ENCODE results near the gene DLK1.

DLK1 gene

DNA sequence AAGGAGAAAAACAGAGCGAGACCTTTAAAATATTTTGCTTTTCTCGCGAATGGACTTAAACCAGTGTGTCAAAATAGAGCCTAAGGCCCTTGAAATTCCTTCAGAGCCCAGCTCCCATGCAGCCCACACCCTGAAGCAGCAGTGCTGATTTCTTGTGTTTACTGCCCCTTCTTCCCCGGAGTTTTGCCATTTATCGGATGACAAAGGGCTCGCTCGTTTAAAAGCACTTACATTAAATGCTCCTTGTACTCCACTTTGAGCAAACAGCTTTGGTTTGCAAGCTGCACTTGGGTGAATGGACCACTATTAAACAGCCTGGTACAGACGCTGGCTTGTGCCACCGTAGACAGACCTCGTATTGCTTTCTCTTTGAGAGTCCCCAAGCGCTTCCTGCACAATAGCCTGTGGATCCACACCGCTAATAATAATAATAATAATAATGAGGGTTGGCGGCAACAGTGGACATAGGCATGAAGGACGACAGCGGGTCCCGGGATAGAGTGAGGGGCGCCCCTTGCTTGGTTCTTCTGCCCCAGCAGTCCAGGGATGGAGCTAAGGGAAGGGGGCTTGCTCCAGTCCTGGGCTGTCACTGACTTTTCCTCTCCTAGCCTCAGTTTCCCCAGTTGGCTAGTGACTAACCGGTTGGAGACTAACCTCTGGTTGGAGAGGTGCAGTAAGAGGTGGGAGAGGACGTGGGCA lies 6.6 kb downstream of the DLK1 start:
- no peak for DNase-seq (ENCODE audit: low spot score)

DNA sequence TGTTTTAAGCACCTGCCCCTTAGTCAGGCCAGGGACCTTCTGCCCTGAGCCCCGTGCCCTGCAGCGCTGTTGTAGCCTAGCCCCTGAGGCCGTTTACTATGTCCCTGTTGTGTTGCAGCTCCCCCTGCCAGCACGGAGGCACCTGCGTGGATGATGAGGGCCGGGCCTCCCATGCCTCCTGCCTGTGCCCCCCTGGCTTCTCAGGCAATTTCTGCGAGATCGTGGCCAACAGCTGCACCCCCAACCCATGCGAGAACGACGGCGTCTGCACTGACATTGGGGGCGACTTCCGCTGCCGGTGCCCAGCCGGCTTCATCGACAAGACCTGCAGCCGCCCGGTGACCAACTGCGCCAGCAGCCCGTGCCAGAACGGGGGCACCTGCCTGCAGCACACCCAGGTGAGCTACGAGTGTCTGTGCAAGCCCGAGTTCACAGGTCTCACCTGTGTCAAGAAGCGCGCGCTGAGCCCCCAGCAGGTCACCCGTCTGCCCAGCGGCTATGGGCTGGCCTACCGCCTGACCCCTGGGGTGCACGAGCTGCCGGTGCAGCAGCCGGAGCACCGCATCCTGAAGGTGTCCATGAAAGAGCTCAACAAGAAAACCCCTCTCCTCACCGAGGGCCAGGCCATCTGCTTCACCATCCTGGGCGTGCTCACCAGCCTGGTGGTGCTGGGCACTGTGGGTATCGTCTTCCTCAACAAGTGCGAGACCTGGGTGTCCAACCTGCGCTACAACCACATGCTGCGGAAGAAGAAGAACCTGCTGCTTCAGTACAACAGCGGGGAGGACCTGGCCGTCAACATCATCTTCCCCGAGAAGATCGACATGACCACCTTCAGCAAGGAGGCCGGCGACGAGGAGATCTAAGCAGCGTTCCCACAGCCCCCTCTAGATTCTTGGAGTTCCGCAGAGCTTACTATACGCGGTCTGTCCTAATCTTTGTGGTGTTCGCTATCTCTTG lies 7.6 kb downstream of the DLK1 start:
- no peak for DNase-seq (ENCODE audit: low spot score)

DNA sequence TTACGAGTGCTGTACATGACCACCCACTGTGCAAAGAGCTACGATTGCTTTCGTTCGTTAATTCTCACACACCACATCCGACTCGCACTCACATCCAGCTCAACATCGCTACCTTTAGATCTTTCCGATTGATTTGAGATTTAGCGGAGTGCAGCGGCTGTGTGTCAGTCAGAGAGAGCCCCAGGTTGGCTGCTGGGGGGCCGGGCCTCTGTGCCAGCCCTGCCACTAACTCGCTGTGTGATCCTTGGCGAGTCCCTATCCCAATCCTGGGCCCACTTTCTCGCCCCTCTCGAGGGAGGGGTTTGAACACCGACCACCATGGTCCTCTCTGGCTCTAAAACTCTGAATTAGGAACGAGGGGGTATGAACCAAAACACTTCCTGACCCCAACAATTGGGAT lies 8.6 kb downstream of the DLK1 start:
- no peak for DNase-seq (ENCODE audit: low spot score)

DNA sequence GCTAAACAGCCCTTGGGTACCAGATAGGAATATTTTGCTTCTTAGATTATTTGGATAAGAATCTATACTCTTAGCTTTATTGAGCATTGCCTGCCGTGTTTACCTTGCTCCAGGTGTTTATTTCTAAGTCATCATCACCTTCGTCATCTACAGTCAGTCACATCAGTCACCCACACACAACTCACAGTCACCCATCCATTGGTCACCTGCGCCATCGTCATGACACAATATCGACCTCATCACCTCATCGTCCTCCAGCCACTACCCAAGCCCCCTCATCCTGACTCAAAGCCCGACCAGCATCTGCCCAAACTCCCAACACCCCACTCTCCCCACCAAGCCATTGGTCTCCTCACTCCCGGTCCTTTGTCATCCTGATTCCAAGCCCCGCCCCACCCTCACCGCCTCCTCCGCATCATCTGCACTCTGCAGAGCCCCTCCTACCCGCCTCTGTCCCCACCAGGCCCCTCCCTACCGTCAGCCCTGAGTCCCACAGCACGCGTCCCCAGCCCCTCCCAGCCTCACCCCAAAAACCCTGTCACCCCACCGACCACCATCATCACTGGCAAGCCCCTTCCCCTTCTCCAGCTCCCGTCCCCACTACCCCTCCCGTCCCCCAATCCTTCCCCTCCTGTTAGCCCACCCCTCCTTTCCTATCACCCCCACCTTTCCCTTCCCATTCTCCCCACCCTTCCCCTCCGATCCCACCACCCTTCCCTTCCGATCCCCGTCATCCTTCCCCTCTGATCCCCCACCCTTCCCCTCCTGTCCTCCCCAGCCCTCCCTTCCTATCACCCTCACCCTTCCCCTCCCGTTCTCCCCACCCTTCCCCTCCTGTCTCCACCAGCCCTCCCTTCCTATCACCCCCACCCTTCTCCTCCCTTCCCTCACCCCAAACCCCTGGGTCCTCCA lies 9.8 kb downstream of the DLK1 start:
- DNase-seq (ENCODE audit: low spot score), result no peak

DNA sequence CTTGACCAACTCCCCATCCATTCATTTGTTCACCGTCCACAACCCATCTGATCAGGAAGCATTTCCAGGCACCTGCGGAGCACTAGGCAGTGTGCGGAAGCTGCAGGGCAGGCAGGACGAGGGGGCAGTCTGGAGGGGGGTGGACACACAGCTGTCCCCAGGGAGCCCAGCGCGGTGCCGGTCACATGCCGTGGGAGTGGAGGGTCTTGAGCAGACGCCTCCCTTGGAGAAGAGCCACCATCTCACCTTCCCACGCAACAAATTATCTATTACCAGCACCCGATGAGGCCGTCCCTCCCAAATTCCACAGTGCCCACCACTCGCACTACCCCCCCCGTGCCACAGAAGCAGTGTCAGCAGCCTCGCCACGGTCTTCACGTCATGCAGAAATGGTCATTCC lies 10.8 kb downstream of the DLK1 start:
- DNase-seq (ENCODE audit: low spot score), result no peak

DNA sequence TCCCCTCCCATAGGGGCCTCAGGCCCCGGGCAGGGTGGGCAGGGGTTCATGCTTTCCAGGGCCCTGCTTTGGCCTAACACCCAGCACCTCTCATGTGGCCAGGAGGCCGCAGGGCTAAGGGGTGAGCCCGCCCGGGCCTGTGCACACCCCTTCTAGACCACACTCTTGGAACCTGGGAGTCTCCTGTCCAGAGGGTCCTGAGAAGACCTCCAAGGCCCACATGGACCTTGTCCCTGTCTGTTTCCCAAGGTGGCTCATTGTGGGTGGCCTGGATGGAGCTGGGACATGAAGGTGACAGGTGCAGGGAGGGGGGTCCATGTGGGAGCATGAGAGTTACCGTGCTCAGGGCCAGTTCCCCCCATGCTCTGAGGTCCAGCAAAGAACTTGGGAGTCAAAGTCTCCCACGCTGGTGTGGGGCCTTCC lies 11.6 kb downstream of the DLK1 start:
- no peak for DNase-seq (ENCODE audit: low spot score)

DNA sequence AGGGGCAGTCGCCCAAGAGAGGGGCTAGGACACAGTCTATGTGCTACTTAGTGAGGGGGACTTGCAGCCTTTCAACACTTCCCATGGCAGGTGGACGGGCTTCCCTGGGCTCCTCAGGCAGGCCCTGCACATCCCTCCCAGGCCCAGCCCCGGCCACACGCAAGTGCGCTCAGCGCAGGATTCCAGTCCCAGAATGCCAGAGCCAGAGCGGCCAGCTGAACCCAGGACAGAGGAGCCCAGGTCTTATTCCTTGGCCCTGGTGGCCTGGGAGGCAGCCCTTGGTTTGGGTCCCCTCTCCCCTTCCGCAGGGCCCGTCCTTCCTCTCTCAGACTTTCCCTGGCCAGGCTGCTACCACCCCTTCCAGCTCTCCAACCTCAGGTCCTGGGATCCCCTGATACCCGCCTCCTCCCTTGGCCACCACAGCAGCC lies 12.0 kb downstream of the DLK1 start:
- no peak for DNase-seq (ENCODE audit: low spot score)

DNA sequence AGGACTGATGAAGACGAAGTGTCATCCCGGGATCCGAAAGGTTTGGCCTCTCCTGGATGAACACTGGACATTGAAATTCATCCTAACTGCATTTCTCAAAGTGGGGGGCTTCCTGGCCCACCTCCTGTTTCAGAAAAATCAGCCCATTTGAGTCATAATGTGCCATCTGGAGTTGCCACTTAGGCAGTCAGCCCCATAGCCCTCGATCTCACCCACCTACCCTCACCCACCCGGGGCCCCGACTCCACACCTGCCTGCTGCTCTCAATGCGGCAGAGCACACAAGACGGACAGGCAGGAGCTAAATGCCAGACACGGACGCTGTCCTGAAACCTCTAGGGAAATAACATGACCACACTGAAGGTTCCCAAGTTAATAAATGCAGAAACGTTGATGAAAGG lies 12.6 kb downstream of the DLK1 start:
- no peak for DNase-seq (ENCODE audit: low spot score)

DNA sequence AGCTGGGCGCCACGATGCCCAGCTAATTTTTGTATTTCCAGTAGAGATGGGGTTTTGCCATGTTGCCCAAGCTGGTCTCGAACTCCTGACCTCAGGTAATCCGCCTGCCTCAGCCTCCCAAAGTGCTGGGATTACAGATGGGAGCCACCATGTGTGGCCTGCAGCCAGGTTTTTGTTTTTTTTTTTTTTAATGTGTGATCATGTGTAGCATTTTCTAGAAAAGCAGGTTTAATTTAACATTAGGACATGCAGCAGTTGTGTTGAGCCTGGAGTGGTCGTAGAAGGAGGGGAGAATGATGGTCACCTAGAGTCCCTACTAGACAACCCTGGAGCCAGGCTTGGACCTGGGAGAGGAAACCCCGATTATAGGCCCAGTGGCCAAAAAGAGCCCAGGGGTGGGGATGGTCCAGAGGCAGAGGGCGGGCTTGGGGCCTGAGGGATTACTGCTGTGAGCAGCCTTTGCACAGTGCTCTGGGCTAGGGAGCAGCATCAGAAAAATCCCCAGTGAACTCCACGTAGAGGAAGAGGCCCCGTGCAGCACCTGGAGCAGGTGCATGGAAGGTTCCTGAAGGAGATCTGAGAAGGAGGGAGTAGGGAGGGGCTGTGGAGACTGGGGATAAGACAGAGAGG lies 13.6 kb downstream of the DLK1 start:
- no peak for DNase-seq (ENCODE audit: low spot score)

DNA sequence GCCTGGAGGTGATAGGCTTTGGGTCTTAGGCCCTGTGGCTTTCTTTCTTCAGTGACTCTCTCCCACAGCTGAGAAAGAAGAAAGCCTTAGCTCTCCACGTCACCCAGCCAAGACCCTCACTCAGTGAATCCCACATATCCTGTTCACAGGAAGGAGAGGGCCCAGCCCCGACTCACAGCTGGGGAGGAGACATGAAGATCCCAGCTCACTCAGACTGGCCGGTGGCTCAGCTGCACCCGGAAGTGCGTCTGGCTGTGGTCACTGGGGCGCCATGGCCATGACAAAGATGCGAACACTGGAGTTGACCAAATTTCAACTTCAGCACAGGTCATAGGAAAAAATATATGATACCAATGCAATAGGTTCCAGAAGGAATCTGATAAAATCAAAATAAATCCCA lies 14.2 kb downstream of the DLK1 start:
- no peak for DNase-seq (ENCODE audit: low spot score)

DNA sequence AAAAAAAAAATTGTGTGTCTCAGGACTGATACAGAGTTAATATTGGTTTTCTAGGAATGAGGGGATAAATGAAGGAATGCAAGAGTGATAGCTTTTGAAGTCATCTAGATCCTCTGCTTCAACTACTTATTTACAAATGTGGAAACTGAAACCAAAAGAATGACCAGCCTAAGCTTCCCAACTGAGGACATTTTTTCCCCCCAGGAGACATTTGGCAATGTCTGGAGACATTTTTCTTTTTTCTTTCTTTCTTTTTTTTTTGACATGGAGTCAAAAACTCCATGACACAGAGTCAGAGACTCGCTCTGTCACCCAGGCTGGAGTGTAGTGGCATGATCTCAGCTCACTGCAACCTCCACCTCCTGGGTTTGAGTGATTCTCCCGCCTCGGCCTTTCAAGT lies 15.3 kb downstream of the DLK1 start:
- no peak for DNase-seq (ENCODE audit: low spot score)

DNA sequence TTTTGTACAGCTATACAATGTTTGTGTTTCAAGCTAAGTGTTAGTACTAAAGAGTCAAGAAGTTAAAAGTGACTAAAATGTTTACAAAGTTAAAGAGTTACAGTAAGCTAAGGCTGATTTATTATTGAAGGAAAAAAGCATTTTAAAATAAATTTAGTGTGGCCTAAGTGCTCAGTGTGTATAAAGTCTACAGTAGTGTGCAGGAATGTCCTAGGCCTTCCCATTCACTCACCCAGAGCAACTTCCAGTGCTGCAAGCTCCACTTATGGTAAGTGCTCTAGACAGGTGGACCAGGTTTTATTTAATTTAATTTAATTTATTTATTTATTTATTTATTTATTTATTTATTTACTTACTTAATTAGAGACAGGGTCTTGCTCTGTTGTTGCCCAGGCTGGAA lies 19.6 kb downstream of the DLK1 start:
- DNase-seq (ENCODE audit: low spot score), result no peak

DNA sequence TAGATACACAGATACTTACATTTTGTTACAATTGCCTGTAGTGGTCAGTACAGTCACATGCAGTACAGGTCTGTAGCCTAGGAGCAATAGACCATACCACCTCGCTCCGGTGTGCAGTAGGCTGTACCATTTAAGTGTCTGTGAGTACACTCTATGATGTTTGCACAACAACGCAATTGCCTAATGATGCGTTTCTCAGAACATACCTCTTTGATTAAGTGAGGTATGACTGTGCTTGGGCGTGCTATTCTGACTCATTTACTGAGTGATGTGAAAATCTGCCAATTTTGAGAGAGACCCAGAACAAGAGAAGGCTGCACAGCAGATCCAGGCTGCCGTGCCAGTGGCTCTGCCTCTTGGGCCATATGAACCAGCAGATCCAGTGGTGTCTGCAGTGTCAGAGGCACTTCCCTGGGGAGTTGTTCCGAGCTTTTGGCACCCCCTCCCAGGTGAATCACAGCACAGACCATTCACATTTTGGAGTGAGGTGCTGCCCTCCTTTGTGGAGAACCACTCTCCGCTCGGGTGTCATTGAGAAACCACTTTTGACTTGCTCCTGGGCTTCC lies 20.4 kb downstream of the DLK1 start:
- no peak for DNase-seq (ENCODE audit: low spot score)

DNA sequence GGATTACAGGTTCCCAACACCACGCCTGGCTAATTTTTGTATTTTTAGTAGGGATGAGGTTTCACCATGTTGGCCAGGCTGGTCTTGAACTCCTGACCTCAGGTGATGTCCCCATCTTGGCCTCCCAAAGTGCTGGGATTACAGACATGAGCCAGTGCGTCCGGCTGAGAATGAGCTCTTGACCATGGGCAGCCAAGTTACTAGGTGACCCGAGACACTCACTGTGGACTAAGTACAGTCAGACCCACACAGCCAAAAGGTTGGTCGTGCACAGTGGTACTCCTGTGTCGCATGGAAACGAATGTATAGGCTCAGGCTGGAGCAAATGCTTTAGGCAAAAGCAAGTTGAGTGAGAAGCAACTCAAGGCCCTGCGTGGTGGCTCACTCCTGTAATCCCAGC lies 21.0 kb downstream of the DLK1 start:
- no peak for DNase-seq (ENCODE audit: low spot score)

DNA sequence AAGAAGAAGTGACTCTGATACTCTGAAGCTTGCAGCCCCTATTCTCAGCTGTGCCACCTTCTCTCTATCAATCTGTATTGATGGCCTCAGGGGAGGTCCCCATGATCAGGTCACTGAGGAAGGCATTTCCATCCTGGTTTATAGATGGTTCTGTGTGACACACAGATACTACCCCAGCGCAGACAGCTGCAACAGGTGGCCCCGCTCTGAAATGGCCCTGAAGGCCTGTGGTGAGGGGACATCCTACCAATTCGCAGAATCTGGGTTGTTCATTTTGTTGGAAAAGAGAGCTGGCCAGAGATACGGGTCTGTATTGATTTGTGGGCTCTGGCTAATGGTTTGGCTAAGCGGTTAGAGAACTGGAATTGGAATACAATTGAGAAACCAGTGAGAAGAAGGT lies 21.7 kb downstream of the DLK1 start:
- no peak for DNase-seq (ENCODE audit: low spot score)

DNA sequence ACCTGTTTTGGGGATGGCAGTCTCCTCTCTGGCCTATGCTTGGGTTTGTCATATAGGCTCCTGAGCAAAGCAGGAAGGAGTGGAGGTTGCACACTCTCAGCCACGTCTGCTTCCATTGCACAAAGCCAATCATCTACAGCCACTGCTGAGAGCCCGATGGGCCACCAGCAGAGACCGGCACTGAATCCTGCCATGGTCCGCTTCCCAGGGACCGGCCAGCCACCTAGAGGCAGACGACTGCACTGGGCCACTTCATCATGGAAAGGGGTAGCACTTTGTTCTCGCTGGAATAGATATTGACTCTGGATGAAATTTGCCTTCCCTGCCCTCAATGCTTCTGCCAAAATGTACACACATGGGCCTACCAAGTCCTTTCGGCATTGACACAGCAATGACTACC lies 22.3 kb downstream of the DLK1 start:
- no peak for DNase-seq (ENCODE audit: low spot score)

DNA sequence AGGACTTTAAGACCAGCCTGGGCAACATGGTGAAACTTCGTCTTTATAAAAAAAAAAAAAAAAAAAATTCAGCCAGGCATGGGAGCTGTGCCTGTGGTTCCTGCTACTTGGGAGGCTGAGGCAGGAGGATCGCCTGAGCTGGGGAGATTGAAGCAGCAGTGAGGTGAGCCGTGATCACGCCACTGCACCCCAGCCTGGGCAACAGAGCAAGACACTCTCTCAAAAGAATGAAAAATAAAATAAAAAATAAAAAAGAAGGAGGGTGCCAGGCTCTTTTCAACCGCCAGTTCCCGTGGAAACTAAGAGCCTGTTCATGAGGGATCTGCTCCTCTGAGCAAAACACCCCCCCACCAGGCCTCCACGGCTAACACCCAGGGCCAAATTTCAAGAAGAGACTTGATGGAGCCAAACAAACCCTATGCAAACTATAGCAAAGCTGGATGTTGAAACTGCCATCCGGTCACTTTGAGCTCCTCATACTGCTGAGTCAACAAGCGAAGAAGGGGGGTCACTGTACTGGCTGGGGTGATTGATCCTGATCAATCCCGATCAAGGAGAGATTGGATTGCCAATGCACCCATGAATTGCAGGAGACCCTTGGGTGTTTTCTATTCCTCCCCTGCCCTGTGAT lies 23.4 kb downstream of the DLK1 start:
- no peak for DNase-seq (ENCODE audit: low spot score)

DNA sequence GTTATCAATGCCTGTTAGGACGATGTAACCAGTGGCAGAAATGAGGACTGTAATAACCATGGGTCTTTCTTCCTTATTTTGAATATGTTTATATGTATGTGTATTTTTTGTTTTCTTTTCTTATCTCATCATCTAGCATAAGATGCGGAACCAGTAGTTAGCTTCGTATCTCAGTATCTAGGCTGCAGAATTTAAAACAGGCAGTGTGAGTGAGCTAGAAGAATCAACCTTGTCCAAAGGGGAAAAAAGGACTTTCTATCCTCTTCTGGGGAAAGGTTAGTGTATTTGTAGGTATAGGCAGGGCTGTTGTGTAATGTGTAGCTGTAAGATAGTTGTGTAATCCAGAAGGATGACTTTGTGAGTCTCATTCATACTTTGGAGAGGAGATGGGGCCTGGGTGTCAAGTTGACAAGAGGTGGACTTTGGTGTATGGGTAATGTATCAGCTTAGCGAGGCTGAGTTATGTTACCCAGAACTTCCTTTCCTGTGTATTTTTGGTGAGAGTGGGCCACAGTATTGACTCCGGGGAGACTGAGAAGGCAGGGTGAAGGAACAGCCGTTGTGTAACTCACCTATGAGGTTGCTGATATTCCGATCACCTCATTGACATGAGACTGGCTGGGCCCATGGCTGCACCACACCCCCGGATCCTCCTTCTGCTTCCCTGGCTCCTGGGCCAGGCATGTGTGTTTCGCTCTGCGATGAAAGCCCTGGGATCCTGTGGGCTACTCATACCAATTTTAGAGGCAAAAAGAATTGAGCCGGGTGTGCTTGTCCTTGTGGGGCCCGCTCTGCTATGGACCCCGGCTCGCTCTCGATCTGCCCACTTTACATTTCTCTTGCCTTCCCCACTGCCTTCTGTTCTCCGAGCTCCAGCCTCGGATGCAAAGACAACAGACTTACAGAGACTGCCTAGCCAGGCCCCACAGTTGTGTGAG lies 24.3 kb downstream of the DLK1 start:
- no peak for DNase-seq (ENCODE audit: low spot score)

DNA sequence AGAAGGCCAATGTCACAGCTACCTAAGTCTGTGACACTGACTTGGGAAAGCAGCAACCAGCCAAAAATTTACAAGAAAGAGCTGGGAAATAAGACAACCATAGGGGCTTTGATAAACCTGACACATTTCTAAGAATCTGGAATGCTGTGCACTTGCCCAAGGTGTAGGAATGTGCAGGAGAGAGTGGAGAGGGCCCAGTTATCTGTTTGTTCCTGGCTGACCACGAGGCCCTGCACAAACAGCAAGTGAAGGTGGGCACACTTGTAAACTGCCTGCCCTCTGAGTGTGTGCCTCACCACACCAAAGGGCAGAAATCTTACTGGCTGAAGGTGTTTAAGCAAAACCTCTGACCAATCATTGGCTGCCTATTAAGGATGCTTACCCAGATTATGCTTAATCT lies 27.3 kb downstream of the DLK1 start:
- no peak for DNase-seq (ENCODE audit: low spot score)

DNA sequence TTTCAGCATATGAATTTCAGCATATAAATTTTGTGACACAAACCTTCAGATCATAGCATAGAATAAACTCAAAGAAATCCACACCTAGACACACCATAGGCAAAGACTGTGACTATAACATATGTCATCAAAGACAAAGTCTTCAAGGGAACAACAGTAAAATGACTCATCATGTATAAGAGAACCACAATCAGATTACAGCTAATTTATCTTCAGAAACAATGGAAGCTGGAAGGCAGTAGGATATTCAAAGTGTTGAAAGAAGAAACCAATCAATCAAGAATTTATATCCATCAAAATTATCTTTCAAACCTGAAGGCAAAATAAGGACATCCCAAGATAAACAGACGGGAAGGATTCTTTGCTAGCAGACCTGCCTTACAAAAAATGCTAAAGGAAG lies 29.0 kb downstream of the DLK1 start:
- no peak for DNase-seq (ENCODE audit: low spot score)

All from cerebellar cortex (tissue), 1 donor.